PFSK-1 (cell line): Measurements from ENCODE around the gene DMPK.

Experiments used
- FOXP2 ChIP-seq: optimal IDR thresholded peaks from 2 replicates; pipeline ENCODE3; 2011; ENCODE audit warnings: borderline replicate concordance, control low read depth, inconsistent platforms; ENCODE audit not compliant: insufficient read depth; ENCODE audit errors: extremely low read length, extremely low read depth
- POLR2AphosphoS5 ChIP-seq: IDR thresholded peaks from 2 replicates; pipeline ENCODE4 v1.6.1; 2012; ENCODE audit warnings: low read depth, mild to moderate bottlenecking, control low read depth, low read length, moderate library complexity
- SIN3A ChIP-seq: IDR thresholded peaks from 2 replicates; pipeline ENCODE4 v1.6.1; 2012; ENCODE audit warnings: mild to moderate bottlenecking, low read length, moderate library complexity, borderline replicate concordance; ENCODE audit not compliant: insufficient read depth
- TAF1 ChIP-seq: IDR thresholded peaks from 2 replicates; pipeline ENCODE4 v1.6.1; 2012; ENCODE audit warnings: low read length, control low read depth, borderline replicate concordance; ENCODE audit not compliant: insufficient read depth
- TF ChIP-seq, protein P1 (sequence below), 2 experiments: IDR thresholded peaks; 2 replicates each; pipeline versions ENCODE4 v1.6.1 to v1.8.0; 2011 to 2012; ENCODE audit warnings: low read depth in 2 of 2, low read length in 2 of 2, control low read depth in 1 of 2, inconsistent platforms in 1 of 2, mild to moderate bottlenecking in 1 of 2, moderate library complexity in 1 of 2; ENCODE audit not compliant: insufficient read depth in 1 of 2

DNA sequence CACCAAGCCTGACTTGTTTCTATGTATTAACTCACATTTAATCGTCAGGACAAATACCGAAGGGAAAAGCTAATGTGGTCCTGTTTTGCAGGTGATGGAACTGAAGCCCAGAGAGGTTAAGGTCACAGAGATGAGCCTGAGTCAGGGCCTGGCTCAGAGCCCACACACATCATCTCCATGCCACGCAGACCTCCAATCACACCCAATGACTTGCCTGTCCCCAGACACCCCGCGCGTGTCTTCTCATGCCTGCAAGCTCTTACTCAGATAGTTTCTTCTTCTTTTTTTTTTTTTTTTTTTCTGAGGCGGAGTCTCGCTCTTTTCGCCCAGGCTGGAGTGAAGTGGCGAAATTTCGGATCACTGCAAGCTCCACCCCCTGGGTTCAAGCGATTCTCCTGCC lies 29.7 kb downstream of the DMPK start:
- TF ChIP-seq SIN3A: no peak
- no peak for TF ChIP-seq TAF1
- no peak for TF ChIP-seq POLR2AphosphoS5
- TF ChIP-seq, protein P1, sequence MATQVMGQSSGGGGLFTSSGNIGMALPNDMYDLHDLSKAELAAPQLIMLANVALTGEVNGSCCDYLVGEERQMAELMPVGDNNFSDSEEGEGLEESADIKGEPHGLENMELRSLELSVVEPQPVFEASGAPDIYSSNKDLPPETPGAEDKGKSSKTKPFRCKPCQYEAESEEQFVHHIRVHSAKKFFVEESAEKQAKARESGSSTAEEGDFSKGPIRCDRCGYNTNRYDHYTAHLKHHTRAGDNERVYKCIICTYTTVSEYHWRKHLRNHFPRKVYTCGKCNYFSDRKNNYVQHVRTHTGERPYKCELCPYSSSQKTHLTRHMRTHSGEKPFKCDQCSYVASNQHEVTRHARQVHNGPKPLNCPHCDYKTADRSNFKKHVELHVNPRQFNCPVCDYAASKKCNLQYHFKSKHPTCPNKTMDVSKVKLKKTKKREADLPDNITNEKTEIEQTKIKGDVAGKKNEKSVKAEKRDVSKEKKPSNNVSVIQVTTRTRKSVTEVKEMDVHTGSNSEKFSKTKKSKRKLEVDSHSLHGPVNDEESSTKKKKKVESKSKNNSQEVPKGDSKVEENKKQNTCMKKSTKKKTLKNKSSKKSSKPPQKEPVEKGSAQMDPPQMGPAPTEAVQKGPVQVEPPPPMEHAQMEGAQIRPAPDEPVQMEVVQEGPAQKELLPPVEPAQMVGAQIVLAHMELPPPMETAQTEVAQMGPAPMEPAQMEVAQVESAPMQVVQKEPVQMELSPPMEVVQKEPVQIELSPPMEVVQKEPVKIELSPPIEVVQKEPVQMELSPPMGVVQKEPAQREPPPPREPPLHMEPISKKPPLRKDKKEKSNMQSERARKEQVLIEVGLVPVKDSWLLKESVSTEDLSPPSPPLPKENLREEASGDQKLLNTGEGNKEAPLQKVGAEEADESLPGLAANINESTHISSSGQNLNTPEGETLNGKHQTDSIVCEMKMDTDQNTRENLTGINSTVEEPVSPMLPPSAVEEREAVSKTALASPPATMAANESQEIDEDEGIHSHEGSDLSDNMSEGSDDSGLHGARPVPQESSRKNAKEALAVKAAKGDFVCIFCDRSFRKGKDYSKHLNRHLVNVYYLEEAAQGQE (IDR thresholded peaks at IDR 0.05; ENCODE audit: insufficient read depth in 1 of 2, low read depth in 2 of 2, low read length in 2 of 2): no peak
- TF ChIP-seq FOXP2: no peak
